MCF 10A (cell line): ENCODE results near the gene AMPD2. TPM values are rescaled to one million over a fixed set of nuclear protein-coding genes. Genes with fewer than 3 reads are reported as not detected.
A peak's percentile ranks its signal among the peaks of the same experiment; 100 is the strongest.

ENCODE experiments used
- BruUV-seq: library from RNA; stranded (reverse); fragments of 400-500 nt; replicated peaks from 2 replicates; lab custom pipeline; 2021; lab: Mats Ljungman, UMichigan
- CTCF ChIA-PET: fragments of 300-600 bp; sonication (Branson Sonifier 250); formaldehyde crosslinking; extraction: SDS; loops from one replicate; lab custom pipeline; 2021; ENCODE audit warnings: antibody characterized with exemption, inconsistent platforms; lab: Yijun Ruan, JAX
- POLR2A ChIA-PET: fragments of 300-600, 350-650 bp; sonication (Branson Sonifier 250); formaldehyde crosslinking; extraction: SDS; loops from one replicate; lab custom pipeline; 2020; ENCODE audit warnings: antibody characterized with exemption, inconsistent platforms; lab: Yijun Ruan, JAX
- DNase-seq: peaks from one replicate; pipeline ENCODE4 v3.0.0-alpha.2; 2018; ENCODE audit not compliant: unreplicated experiment
- H3K27ac Mint-ChIP-seq: one replicate; pipeline ENCODE4 v1.8.0; 2022; ENCODE audit warnings: mild to moderate bottlenecking, low read depth, mixed read lengths; ENCODE audit not compliant: unreplicated experiment
- H3K27me3 Mint-ChIP-seq: one replicate; pipeline ENCODE4 v1.8.0; 2022; ENCODE audit warnings: mixed read lengths; ENCODE audit not compliant: insufficient read depth, unreplicated experiment
- H3K36me3 Mint-ChIP-seq: one replicate; pipeline ENCODE4 v1.8.0; 2022; ENCODE audit warnings: mild to moderate bottlenecking, moderate library complexity, mixed read lengths; ENCODE audit not compliant: insufficient read depth, unreplicated experiment
- H3K4me1 Mint-ChIP-seq: one replicate; pipeline ENCODE4 v1.8.0; 2022; ENCODE audit warnings: mixed read lengths; ENCODE audit not compliant: insufficient read depth, unreplicated experiment
- H3K4me3 Mint-ChIP-seq: one replicate; pipeline ENCODE4 v1.8.0; 2022; ENCODE audit warnings: mild to moderate bottlenecking, moderate library complexity, mixed read lengths; ENCODE audit not compliant: unreplicated experiment
- H3K9me3 Mint-ChIP-seq: one replicate; pipeline ENCODE4 v1.8.0; 2022; ENCODE audit warnings: mixed read lengths; ENCODE audit not compliant: unreplicated experiment
- CTCF ChIP-seq: fragments of 200-600 bp; IDR thresholded peaks from one replicate; pipeline ENCODE4 v1.8.0; 2022; ENCODE audit warnings: antibody characterized with exemption, mild to moderate bottlenecking; ENCODE audit not compliant: unreplicated experiment
- intact Hi-C: fragments of 100-400 bp; cut with micrococcal nuclease; formaldehyde crosslinking; loops from 2 replicates; pipeline ENCODE4 v1.14.1; 2022
- total RNA-seq: library from RNA; stranded (reverse); gene quantifications from 2 replicates; pipeline ENCODE4 v1.2.3, GENCODE V29; 2022

Gene AMPD2
- total RNA-seq, 1 experiment from 2014 or later: 49.5 TPM

- no TSS peak for BruUV-seq
- H3K36me3 Mint-ChIP-seq: peaks cover 6% of the 10 kb centered on the region
- intact Hi-C loops: no loop called here
- no peaks in the 10 kb centered on the region for H3K27me3 Mint-ChIP-seq
- no peak overlapping the region for H3K4me3 Mint-ChIP-seq
- no peak overlapping the region for H3K27ac Mint-ChIP-seq
- ChIA-PET CTCF (interaction anchor here (0.7 to 17.2 kb wide), 7 partner anchors 28 to 349 kb away, joined by 3 to 459 read pairs (median 6); partner anchors contain the start of gene AHCYL1), POLR2A (interaction anchor here (1.4 to 2.1 kb wide), 3 partner anchors 16 to 349 kb away, joined by 4 to 12 read pairs (median 5); partner anchors contain the start of genes AHCYL1 and GNAI3)
- no peaks in the 10 kb centered on the region for H3K9me3 Mint-ChIP-seq
- H3K4me1 Mint-ChIP-seq: peaks cover 8% of the 10 kb centered on the region
- DNase-seq: peak; percentile 64
- no peak for TF ChIP-seq CTCF
Observed at GRCh38 chr1:109636201-109636952, 16.7 kb downstream of the AMPD2 start.

GRCh38 chr1:109637446-109637845 is 17.8 kb downstream of the AMPD2 start:
- intact Hi-C loops: no loop called here
- no peak for DNase-seq
- Mint-ChIP-seq H3K36me3 (peaks cover 4% of the 10 kb centered on the region), H3K9me3 (no peaks in the 10 kb centered on the region), H3K27ac (no peak overlapping the region), H3K4me1 (peaks cover 8% of the 10 kb centered on the region), H3K27me3 (no peaks in the 10 kb centered on the region), H3K4me3 (no peak overlapping the region)
- POLR2A ChIA-PET: interaction anchor here (1.4 to 2.1 kb wide), 3 partner anchors 17 to 348 kb away, joined by 4 to 12 read pairs (median 5); partner anchors contain the start of genes AHCYL1 and GNAI3
- CTCF ChIA-PET: interaction anchor here (0.6 to 17.2 kb wide), 6 partner anchors 91 to 962 kb away, joined by 3 to 459 read pairs (median 18); partner anchors contain the start of gene AHCYL1
- no peak for TF ChIP-seq CTCF
- no TSS peak for BruUV-seq

- no peaks in the 10 kb centered on the region for H3K9me3 Mint-ChIP-seq
- H3K4me1 Mint-ChIP-seq: peaks cover 8% of the 10 kb centered on the region
- H3K4me3 Mint-ChIP-seq: no peak overlapping the region
- ChIA-PET CTCF (interaction anchor here (0.6 to 17.2 kb wide), 51 partner anchors 11 to 657 kb away, joined by 3 to 459 read pairs (median 5); partner anchors contain the start of genes AHCYL1, GNAI3 and GSTM4), POLR2A (interaction anchor here (0.7 to 4.2 kb wide), 3 partner anchors 90 to 347 kb away, joined by 3 to 31 read pairs (median 7); partner anchors contain the start of genes AHCYL1 and GNAI3)
- H3K27ac Mint-ChIP-seq: no peak overlapping the region
- intact Hi-C loops: no loop called here
- H3K27me3 Mint-ChIP-seq: no peaks in the 10 kb centered on the region
- DNase-seq: no peak
- peaks cover 4% of the 10 kb centered on the region for H3K36me3 Mint-ChIP-seq
- BruUV-seq: no TSS peak
- no peak for TF ChIP-seq CTCF
Observed at GRCh38 chr1:109639063-109639840, 19.6 kb downstream of the AMPD2 start.
